Subcutaneous adipose tissue (tissue), 4 donors: ENCODE data around the gene NR1H2. TPM values are rescaled to one million over a fixed set of nuclear protein-coding genes. Genes with fewer than 3 reads are reported as not detected.

ENCODE experiments used
- CTCF ChIP-seq: fragments of 450-650 bp; IDR thresholded peaks from one replicate; pipeline ENCODE4 v1.5.1; 2016; ENCODE audit warnings: low read depth, mild to moderate bottlenecking, control low read depth, antibody characterized with exemption, moderate library complexity
- total RNA-seq, 4 donors: library from RNA; depleted of rRNA; stranded (reverse); fragments of >200 nt; gene quantifications; one replicate each; pipeline ENCODE4 v1.1.0, GENCODE V29; 2016

The NR1H2 gene
- total RNA-seq, 4 donors from 2014 or later: 39.9 to 95.9 (median 75.3) TPM

DNA sequence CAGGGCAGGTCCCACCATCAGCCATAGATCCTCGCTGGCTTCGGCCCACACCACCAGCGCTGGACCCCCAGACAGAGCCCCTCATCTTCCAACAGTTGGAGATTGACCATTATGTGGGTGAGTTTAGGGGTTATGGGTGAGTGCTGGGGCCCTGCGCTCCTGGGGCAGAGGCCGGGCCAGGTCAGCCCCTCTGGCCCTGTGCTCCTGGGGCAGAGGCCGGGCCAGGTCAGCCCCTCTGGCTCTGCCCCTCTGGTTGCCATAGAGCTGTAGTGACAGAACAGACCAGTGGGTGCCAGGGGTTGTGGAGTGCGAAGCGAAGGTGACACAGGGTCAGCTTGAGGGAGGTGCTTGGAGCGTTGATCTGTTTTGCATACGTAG, 23.1 kb downstream of the NR1H2 start:
- no peak for TF ChIP-seq CTCF

GRCh38 chr19:50401605-50402450, 25.6 kb downstream of the NR1H2 start:
- TF ChIP-seq CTCF: no peak

GRCh38 chr19:50402544-50403301, 26.5 kb downstream of the NR1H2 start:
- no peak for TF ChIP-seq CTCF

- TF ChIP-seq CTCF: no peak
These were observed 30.0 kb downstream of the NR1H2 start for GRCh38 chr19:50406156-50406820.

DNA sequence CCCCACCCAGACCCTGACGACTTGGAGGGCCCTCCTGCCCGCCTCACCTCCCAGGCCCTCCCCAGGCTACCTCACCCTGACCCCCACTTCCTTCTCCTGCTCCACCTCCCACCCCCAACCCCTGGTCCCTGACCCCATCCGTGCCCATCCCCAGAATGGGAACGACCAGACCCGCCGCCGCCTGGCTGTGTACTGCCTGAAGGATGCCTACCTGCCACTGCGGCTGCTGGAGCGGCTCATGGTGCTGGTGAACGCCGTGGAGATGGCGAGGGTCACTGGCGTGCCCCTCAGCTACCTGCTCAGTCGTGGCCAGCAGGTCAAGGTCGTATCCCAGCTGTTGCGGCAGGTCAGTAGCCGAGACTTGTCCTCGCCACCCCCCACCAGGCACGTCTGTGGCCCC, 30.6 kb downstream of the NR1H2 start:
- no peak for TF ChIP-seq CTCF

DNA sequence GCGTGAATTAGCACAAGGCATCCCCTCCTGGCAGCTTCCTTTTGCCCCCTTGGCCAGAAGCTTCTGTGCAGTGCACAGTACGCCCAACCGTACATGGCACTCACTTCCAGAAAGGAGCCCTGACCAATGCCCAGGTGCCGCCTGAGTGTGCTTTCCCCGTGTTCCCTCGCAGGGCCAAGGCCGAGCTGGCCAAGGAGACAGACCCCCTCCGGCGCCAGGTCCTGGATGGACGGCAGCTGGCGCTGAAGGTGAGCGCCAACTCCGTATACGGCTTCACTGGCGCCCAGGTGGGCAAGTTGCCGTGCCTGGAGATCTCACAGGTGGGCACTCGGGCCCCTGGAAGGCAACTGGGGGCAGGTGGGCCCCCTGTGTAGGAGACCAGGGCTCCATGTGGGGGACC, 33.1 kb downstream of the NR1H2 start:
- TF ChIP-seq CTCF: no peak

DNA sequence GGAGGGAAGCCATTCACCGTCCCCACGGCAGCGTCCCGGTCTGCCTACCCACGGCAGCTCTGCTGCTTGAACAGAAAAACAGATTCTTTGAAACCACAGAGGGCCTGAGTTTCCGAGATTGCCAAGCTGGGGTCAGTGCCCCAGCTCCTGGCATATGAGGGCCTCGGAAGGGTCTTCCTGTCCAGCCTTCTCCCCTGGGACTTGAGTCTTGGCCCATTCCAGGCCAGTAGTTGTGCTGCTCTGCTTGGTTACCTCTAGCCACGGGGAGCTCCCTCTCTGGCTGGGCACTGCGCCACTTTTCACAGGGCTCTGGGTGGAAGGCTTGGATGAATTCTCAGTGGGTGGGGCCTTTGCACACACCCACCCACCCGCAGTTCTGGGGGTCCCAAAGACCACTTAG, 33.9 kb downstream of the NR1H2 start:
- TF ChIP-seq CTCF: no peak
